ENCODE measurements around the gene SUFU. TPM values are rescaled to one million over a fixed set of nuclear protein-coding genes. Genes with fewer than 3 reads are reported as not detected.

Gene SUFU
- total RNA-seq, 1 donor = 3.6 TPM

DNA sequence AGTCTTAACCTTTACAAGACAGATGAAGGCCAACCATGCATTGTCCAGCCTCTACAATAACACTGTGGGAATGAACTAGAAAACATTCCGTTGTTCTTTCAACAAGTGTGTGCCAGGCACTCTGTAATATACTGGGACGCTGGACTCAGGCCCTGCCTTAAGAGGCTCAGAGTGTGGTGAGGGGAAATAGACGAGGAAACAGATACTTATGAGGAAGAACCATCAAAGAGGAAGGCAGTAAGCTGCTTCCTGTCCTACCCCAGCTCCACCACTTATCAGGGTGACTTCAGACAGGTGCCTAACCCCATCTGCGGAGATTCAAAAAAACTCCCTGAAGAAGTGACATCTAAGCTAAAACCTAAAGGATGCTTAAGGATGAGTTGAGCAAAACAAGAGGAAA lies 131.6 kb downstream of the SUFU start:
- H3K4me1 ChIP-seq (ENCODE audit: insufficient read depth, low read length) = peaks cover 46% of the 10 kb centered on the region
- TF ChIP-seq, protein P1, sequence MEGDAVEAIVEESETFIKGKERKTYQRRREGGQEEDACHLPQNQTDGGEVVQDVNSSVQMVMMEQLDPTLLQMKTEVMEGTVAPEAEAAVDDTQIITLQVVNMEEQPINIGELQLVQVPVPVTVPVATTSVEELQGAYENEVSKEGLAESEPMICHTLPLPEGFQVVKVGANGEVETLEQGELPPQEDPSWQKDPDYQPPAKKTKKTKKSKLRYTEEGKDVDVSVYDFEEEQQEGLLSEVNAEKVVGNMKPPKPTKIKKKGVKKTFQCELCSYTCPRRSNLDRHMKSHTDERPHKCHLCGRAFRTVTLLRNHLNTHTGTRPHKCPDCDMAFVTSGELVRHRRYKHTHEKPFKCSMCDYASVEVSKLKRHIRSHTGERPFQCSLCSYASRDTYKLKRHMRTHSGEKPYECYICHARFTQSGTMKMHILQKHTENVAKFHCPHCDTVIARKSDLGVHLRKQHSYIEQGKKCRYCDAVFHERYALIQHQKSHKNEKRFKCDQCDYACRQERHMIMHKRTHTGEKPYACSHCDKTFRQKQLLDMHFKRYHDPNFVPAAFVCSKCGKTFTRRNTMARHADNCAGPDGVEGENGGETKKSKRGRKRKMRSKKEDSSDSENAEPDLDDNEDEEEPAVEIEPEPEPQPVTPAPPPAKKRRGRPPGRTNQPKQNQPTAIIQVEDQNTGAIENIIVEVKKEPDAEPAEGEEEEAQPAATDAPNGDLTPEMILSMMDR (IDR thresholded peaks at IDR 0.05; ENCODE audit: extremely low read depth, low read depth, low read length) = no peak
- no peak overlapping the region for H3K4me3 ChIP-seq (ENCODE audit: insufficient read depth, low read length)
- no peaks in the 10 kb centered on the region for H3K27me3 ChIP-seq (ENCODE audit: insufficient read depth, low read length)
- H2AFZ ChIP-seq (ENCODE audit: low read length) = no peak overlapping the region
- peaks cover 4% of the 10 kb centered on the region for H3K36me3 ChIP-seq (ENCODE audit: insufficient read depth, low read length)
- no peaks in the 10 kb centered on the region for H3K79me2 ChIP-seq (ENCODE audit: insufficient read depth, low read length)
- H3K27ac ChIP-seq (ENCODE audit: low read depth, low read length) = no peak overlapping the region
- H3K9me3 ChIP-seq (ENCODE audit: low read depth, low read length) = no peaks in the 10 kb centered on the region
- no peak overlapping the region for H3K4me2 ChIP-seq (ENCODE audit: insufficient read depth, low read length)
- no peaks in the 10 kb centered on the region for H4K20me1 ChIP-seq (ENCODE audit: insufficient read depth, low read length)
- DNase-seq (ENCODE audit: insufficient read length, low spot score, missing footprints) = no peak

DNA sequence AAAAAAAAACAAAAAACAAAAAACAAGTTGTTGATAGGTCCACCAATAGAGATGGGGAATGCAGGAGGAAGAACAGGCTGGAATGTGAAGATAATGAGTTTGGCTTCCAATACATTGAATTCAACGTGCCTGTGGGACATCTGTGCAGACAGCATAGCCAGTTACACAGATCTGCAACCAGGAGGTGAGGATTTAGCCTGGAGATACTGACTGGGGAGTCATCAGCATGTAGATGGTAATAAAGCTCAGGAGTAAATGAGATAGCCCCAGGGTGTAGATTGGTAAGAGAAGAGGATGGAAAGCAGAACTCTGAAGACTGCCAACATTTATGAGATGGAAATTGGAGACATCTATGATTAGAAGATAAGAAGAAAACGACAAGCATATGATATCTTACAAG lies 135.8 kb downstream of the SUFU start:
- no peak overlapping the region for H3K27ac ChIP-seq (ENCODE audit: low read depth, low read length)
- H3K27me3 ChIP-seq (ENCODE audit: insufficient read depth, low read length) = no peaks in the 10 kb centered on the region
- no peaks in the 10 kb centered on the region for H3K9me3 ChIP-seq (ENCODE audit: low read depth, low read length)
- H3K4me1 ChIP-seq (ENCODE audit: insufficient read depth, low read length) = peaks cover 14% of the 10 kb centered on the region
- no peak overlapping the region for H2AFZ ChIP-seq (ENCODE audit: low read length)
- peaks cover 2% of the 10 kb centered on the region for H4K20me1 ChIP-seq (ENCODE audit: insufficient read depth, low read length)
- no peak overlapping the region for H3K4me2 ChIP-seq (ENCODE audit: insufficient read depth, low read length)
- TF ChIP-seq, protein P1 (IDR thresholded peaks at IDR 0.05; ENCODE audit: extremely low read depth, low read depth, low read length) = no peak
- no peak overlapping the region for H3K4me3 ChIP-seq (ENCODE audit: insufficient read depth, low read length)
- peaks cover 5% of the 10 kb centered on the region for H3K79me2 ChIP-seq (ENCODE audit: insufficient read depth, low read length)
- H3K36me3 ChIP-seq (ENCODE audit: insufficient read depth, low read length) = no peaks in the 10 kb centered on the region
- no peak for DNase-seq (ENCODE audit: insufficient read length, low spot score, missing footprints)

DNA sequence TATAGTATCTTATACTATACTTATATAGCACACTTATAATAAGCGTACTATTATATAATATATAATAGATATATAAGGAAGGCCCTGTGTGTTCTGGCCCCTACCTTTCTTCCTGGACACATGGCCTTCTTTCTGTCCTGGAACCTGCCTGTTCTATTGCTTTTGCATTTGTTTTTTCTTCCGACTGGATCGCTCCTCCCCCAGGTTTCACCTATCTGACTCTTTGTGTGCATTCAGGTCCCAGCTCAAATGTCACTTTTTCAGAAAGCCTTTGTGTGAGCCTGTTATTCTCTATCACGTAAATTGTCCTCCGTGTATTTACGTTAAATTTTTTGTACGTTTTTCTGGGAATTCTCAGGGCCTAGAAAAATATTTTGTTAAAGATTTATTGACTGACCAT lies 137.6 kb downstream of the SUFU start:
- H3K9me3 ChIP-seq (ENCODE audit: low read depth, low read length) = no peaks in the 10 kb centered on the region
- peaks cover 23% of the 10 kb centered on the region for H3K79me2 ChIP-seq (ENCODE audit: insufficient read depth, low read length)
- DNase-seq (ENCODE audit: insufficient read length, low spot score, missing footprints) = peak; percentile 21
- H3K4me3 ChIP-seq (ENCODE audit: insufficient read depth, low read length) = peak overlapping the region; percentile 88
- H3K27ac ChIP-seq (ENCODE audit: low read depth, low read length) = peak overlapping the region; percentile 91
- H2AFZ ChIP-seq (ENCODE audit: low read length) = peak overlapping the region; percentile 99
- peaks cover 15% of the 10 kb centered on the region for H4K20me1 ChIP-seq (ENCODE audit: insufficient read depth, low read length)
- no peaks in the 10 kb centered on the region for H3K27me3 ChIP-seq (ENCODE audit: insufficient read depth, low read length)
- TF ChIP-seq, protein P1 (IDR thresholded peaks at IDR 0.05; ENCODE audit: extremely low read depth, low read depth, low read length) = no peak
- peaks cover 10% of the 10 kb centered on the region for H3K4me1 ChIP-seq (ENCODE audit: insufficient read depth, low read length)
- no peaks in the 10 kb centered on the region for H3K36me3 ChIP-seq (ENCODE audit: insufficient read depth, low read length)
- H3K4me2 ChIP-seq (ENCODE audit: insufficient read depth, low read length) = peak overlapping the region; percentile 98

DNA sequence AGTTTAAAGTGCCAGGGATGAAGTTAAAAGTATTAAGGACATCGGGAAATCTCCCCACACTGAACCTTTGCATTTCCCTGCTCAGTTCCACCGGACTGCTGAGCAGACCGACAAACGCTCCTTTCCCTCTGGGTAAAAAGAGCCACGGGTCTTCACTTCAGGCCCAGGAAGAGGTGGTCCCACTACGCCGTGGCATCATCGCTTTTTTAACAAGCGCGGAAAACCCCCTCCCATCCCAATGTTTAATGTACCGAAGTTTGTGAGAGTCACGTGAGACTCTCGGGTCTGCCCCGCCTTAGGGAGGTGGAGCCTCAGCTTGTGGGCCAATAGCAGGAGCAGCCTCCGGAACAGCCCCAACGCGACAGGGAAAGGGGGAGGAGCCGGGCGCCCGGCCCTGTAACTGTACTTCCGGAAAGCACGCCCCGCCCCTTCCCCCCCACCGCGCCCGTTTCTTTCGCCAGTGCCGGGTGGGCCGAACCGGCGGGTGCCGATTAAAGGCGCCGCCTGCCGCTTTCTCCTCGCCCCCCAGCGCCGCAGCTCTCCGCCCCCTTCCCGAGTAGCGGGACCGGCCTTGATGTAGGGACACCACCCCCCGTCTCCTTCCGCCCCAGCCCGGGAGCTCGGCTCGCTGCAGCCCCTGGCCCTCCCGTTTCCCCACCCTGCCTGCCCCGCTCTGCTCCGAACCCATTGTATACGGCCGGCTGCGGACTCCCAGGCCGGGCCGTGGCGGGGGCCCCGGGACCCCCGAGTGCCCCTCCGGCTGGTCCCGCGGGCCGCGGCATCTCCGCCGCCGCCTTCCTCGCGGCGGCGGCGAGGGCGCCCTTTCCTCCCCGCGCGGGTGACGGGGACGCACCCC lies 138.3 kb downstream of the SUFU start:
- DNase-seq (ENCODE audit: insufficient read length, low spot score, missing footprints) = peak; percentile 99
- TF ChIP-seq, protein P1 (IDR thresholded peaks at IDR 0.05; ENCODE audit: extremely low read depth, low read depth, low read length) = no peak
- H3K27me3 ChIP-seq (ENCODE audit: insufficient read depth, low read length) = no peaks in the 10 kb centered on the region
- no peaks in the 10 kb centered on the region for H3K36me3 ChIP-seq (ENCODE audit: insufficient read depth, low read length)
- peaks cover 17% of the 10 kb centered on the region for H3K4me1 ChIP-seq (ENCODE audit: insufficient read depth, low read length)
- H3K4me3 ChIP-seq (ENCODE audit: insufficient read depth, low read length) = peak overlapping the region; percentile 88
- peak overlapping the region; percentile 99 for H2AFZ ChIP-seq (ENCODE audit: low read length)
- H3K79me2 ChIP-seq (ENCODE audit: insufficient read depth, low read length) = peaks cover 30% of the 10 kb centered on the region
- H4K20me1 ChIP-seq (ENCODE audit: insufficient read depth, low read length) = peaks cover 22% of the 10 kb centered on the region
- no peaks in the 10 kb centered on the region for H3K9me3 ChIP-seq (ENCODE audit: low read depth, low read length)
- H3K27ac ChIP-seq (ENCODE audit: low read depth, low read length) = peak overlapping the region; percentile 91
- H3K4me2 ChIP-seq (ENCODE audit: insufficient read depth, low read length) = peak overlapping the region; percentile 98

Data from osteoblast (primary cell).